IMR-90 (cell line): ENCODE measurements around the gene CAPN3. TPM values are rescaled to one million over a fixed set of nuclear protein-coding genes. Genes with fewer than 3 reads are reported as not detected.
A peak's percentile ranks its signal among the peaks of the same experiment; 100 is the strongest.

Experiments
- ATAC-seq: fragments of 200-7000 bp; cut with Tn5 transposase; 2 replicates; pipeline ENCODE4 v1.9.1; 2020; ENCODE audit warnings: low read depth, mild to moderate bottlenecking, moderate library complexity
- BruUV-seq: library from RNA; stranded (reverse); fragments of 400-500 nt; replicated peaks from 2 replicates; lab custom pipeline; 2021; lab: Mats Ljungman, UMichigan
- CTCF ChIA-PET: fragments of 300-600 bp; formaldehyde crosslinking; extraction: SDS; loops from one replicate; lab custom pipeline; 2021; ENCODE audit warnings: antibody characterized with exemption; lab: Yijun Ruan, JAX
- POLR2A ChIA-PET: fragments of 300-600 bp; sonication (Branson Sonifier 250); formaldehyde crosslinking; loops from one replicate; lab custom pipeline; 2022; ENCODE audit warnings: antibody characterized with exemption; ENCODE audit not compliant: unreplicated experiment; lab: Charles Lee
- DNase-seq: peaks from one replicate; pipeline ENCODE4 v3.0.0; 2013
- H2AFZ ChIP-seq: replicated peaks from 2 replicates; pipeline ENCODE3; 2013; ENCODE audit warnings: low read length, mild to moderate bottlenecking; ENCODE audit not compliant: poor library complexity
- H2AK5ac ChIP-seq: 2 replicates; pipeline ENCODE4 v1.6.1; 2013; ENCODE audit warnings: low read depth, low read length, inconsistent platforms
- H2AK9ac ChIP-seq: replicated peaks from 2 replicates; pipeline ENCODE3; 2013; ENCODE audit warnings: mild to moderate bottlenecking, low read depth, low read length, moderate library complexity; ENCODE audit not compliant: poor library complexity
- H2BK120ac ChIP-seq: 2 replicates; pipeline ENCODE4 v1.6.1; 2013; ENCODE audit warnings: low read depth, low read length, inconsistent platforms
- H2BK15ac ChIP-seq: 3 replicates; pipeline ENCODE4 v1.6.1; 2013; ENCODE audit warnings: low read depth, low read length, inconsistent platforms
- H2BK20ac ChIP-seq: 2 replicates; pipeline ENCODE4 v1.6.1; 2013; ENCODE audit warnings: low read depth, mild to moderate bottlenecking, inconsistent platforms, low read length, moderate library complexity
- H2BK5ac ChIP-seq: 2 replicates; pipeline ENCODE4 v1.6.1; 2013; ENCODE audit warnings: mild to moderate bottlenecking, low read depth, low read length, inconsistent platforms; ENCODE audit not compliant: poor library complexity, severe bottlenecking
- H3K14ac ChIP-seq: replicated peaks from 2 replicates; pipeline ENCODE4 v1.6.1; 2013; ENCODE audit warnings: low read depth, low read length, inconsistent platforms
- H3K18ac ChIP-seq: 2 replicates; pipeline ENCODE4 v1.6.1; 2013; ENCODE audit warnings: low read depth, low read length, control low read depth
- H3K23ac ChIP-seq: 2 replicates; pipeline ENCODE4 v1.6.1; 2013; ENCODE audit warnings: low read depth, low read length, inconsistent platforms
- H3K27ac ChIP-seq: 2 replicates; pipeline ENCODE4 v1.5.1; 2013; ENCODE audit warnings: mild to moderate bottlenecking, control low read depth, low read length; ENCODE audit not compliant: insufficient read depth
- H3K27me3 ChIP-seq: 2 replicates; pipeline ENCODE4 v1.6.1; 2013; ENCODE audit warnings: low read length; ENCODE audit not compliant: control insufficient read depth, insufficient read depth
- H3K36me3 ChIP-seq: 2 replicates; pipeline ENCODE4 v1.6.1; 2013; ENCODE audit warnings: low read length, mixed read lengths; ENCODE audit not compliant: control insufficient read depth, insufficient read depth
- H3K4ac ChIP-seq: 2 replicates; pipeline ENCODE4 v1.6.1; 2013; ENCODE audit warnings: low read depth, low read length, inconsistent platforms
- H3K4me1 ChIP-seq: 2 replicates; pipeline ENCODE4 v1.6.1; 2013; ENCODE audit warnings: low read length, mixed read lengths; ENCODE audit not compliant: control insufficient read depth, insufficient read depth
- H3K4me2 ChIP-seq: 2 replicates; pipeline ENCODE4 v1.6.1; 2013; ENCODE audit warnings: low read depth, mild to moderate bottlenecking, control low read depth, low read length, moderate library complexity
- H3K4me3 ChIP-seq: 2 replicates; pipeline ENCODE4 v1.5.1; 2013; ENCODE audit warnings: low read depth, mild to moderate bottlenecking, control low read depth, low read length, moderate library complexity; ENCODE audit not compliant: insufficient read depth
- H3K56ac ChIP-seq: 2 replicates; pipeline ENCODE4 v1.6.1; 2013; ENCODE audit warnings: low read length, inconsistent platforms; ENCODE audit not compliant: insufficient read depth; ENCODE audit errors: extremely low read depth
- H3K79me1 ChIP-seq, 2 experiments: 2 replicates each; pipeline ENCODE4 v1.6.1; 2013; ENCODE audit warnings: low read length in 2 of 2, inconsistent platforms in 1 of 2, low read depth in 1 of 2
- H3K9ac ChIP-seq: 2 replicates; pipeline ENCODE4 v1.6.1; 2013; ENCODE audit warnings: low read depth, low read length, control low read depth
- H3K9me1 ChIP-seq: 2 replicates; pipeline ENCODE4 v1.6.1; 2013; ENCODE audit warnings: low read length, inconsistent platforms; ENCODE audit not compliant: insufficient read depth
- H3K9me3 ChIP-seq: 2 replicates; pipeline ENCODE4 v1.6.1; 2013; ENCODE audit warnings: low read length; ENCODE audit not compliant: control insufficient read depth, insufficient read depth
- H4K20me1 ChIP-seq: 2 replicates; pipeline ENCODE4 v1.6.1; 2013; ENCODE audit warnings: low read length, inconsistent platforms; ENCODE audit not compliant: insufficient read depth
- H4K5ac ChIP-seq: 2 replicates; pipeline ENCODE4 v1.6.1; 2013; ENCODE audit warnings: mild to moderate bottlenecking, low read depth, low read length, control low read depth
- H4K8ac ChIP-seq, 2 experiments: 2 replicates each; pipeline ENCODE4 v1.6.1; 2013; ENCODE audit warnings: low read depth in 2 of 2, low read length in 2 of 2, control low read depth in 1 of 2, inconsistent platforms in 1 of 2
- H4K91ac ChIP-seq: 2 replicates; pipeline ENCODE4 v1.6.1; 2013; ENCODE audit warnings: low read depth, low read length, inconsistent platforms; ENCODE audit not compliant: insufficient read depth
- CEBPB ChIP-seq: IDR thresholded peaks from 2 replicates; pipeline ENCODE4 v1.6.1; 2012; ENCODE audit warnings: low read depth, low read length, improper control_type of control experiment
- FOS ChIP-seq: fragments of 150-350 bp; IDR thresholded peaks from 2 replicates; pipeline ENCODE4 v1.6.1; 2016; ENCODE audit warnings: low read depth, low read length
- MAFK ChIP-seq: IDR thresholded peaks from 2 replicates; pipeline ENCODE4 v1.6.1; 2012; ENCODE audit warnings: low read depth, low read length, improper control_type of control experiment
- WGBS, 2 experiments: methylation state at CpG; one replicate each; pipeline versions ENCODE4 v1.1.5 to v1.1.7; 2013; ENCODE audit warnings: missing lambda C conversion rate in 2 of 2; ENCODE audit not compliant: insufficient read length in 1 of 2; ENCODE audit errors: extremely low coverage in 2 of 2; 5-methylcytosine and 5-hydroxymethylcytosine counted together
- dilution Hi-C: fragments of 300-500 bp; cut with HindIII; formaldehyde crosslinking; loops from one replicate; pipeline ENCODE4 v1.14.3; 2018; ENCODE audit warnings: low sequenced_read_pairs; ENCODE audit not compliant: unreplicated experiment
- in situ Hi-C: fragments of 300-500 bp; cut with MboI; formaldehyde crosslinking; loops from 3 replicates; pipeline ENCODE4 v1.14.3; 2019; ENCODE audit warnings: low sequenced_read_pairs, inconsistent platforms, mixed read lengths
- intact Hi-C: fragments of 100-400 bp; cut with micrococcal nuclease; formaldehyde crosslinking; loops from 2 replicates; pipeline ENCODE4 v1.10.0; 2022
- polyA plus RNA-seq, 3 experiments: library from polyadenylated mRNA; depleted of rRNA; stranded (reverse); fragments of >200 nt; gene quantifications; 2 replicates each; pipeline ENCODE4 v1.2.3, GENCODE V29; 2012; ENCODE audit warnings: low replicate concordance in 1 of 3
- total RNA-seq: library from RNA; depleted of rRNA; stranded (reverse); fragments of >200 nt; gene quantifications from 2 replicates; pipeline ENCODE4 v1.2.3, GENCODE V29; 2012
- TF ChIP-seq, protein P1 (sequence below): fragments of 150-350 bp; IDR thresholded peaks from 2 replicates; pipeline ENCODE4 v1.6.1; 2017; ENCODE audit warnings: mild to moderate bottlenecking, antibody characterized with exemption, low read length, low read depth
- TF ChIP-seq, protein P2 (sequence below): conservative IDR thresholded peaks from 2 replicates; pipeline ENCODE4 v1.5.1; 2012; ENCODE audit warnings: mild to moderate bottlenecking, low read depth, low read length, improper control_type of control experiment

The CAPN3 gene
- total and polyA plus RNA-seq, 2 of the 4 experiments (the other 2 are of a cell fraction), result 1.1 to 1.4 TPM

DNA sequence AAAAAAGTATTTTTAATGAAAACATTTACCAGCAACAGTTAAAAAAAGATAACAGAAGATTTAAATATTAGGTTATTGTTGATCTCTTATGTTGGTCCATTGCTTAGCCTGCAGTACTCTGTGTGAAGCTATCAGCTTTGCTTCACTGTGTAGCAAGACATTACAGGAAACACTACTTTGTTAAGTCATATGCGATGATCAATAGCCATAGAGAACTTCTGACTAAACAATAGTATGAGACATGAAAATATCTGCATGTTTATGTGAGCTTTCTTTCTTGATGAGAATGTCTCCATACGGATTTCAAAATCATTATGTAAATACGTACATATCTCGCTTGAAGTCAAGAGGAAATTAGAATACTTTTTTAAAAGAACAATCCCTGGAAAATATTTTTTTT lies 27.0 kb upstream of the CAPN3 start:
- ATAC-seq (peak; percentile 57), DNase-seq (peak; percentile 82)
- no peaks in the 10 kb centered on the region for H3K4me1 ChIP-seq
- TF ChIP-seq, protein P1, sequence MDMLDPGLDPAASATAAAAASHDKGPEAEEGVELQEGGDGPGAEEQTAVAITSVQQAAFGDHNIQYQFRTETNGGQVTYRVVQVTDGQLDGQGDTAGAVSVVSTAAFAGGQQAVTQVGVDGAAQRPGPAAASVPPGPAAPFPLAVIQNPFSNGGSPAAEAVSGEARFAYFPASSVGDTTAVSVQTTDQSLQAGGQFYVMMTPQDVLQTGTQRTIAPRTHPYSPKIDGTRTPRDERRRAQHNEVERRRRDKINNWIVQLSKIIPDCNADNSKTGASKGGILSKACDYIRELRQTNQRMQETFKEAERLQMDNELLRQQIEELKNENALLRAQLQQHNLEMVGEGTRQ, result no peak
- TF ChIP-seq, protein P2, sequence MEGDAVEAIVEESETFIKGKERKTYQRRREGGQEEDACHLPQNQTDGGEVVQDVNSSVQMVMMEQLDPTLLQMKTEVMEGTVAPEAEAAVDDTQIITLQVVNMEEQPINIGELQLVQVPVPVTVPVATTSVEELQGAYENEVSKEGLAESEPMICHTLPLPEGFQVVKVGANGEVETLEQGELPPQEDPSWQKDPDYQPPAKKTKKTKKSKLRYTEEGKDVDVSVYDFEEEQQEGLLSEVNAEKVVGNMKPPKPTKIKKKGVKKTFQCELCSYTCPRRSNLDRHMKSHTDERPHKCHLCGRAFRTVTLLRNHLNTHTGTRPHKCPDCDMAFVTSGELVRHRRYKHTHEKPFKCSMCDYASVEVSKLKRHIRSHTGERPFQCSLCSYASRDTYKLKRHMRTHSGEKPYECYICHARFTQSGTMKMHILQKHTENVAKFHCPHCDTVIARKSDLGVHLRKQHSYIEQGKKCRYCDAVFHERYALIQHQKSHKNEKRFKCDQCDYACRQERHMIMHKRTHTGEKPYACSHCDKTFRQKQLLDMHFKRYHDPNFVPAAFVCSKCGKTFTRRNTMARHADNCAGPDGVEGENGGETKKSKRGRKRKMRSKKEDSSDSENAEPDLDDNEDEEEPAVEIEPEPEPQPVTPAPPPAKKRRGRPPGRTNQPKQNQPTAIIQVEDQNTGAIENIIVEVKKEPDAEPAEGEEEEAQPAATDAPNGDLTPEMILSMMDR, result no peak
- TF ChIP-seq FOS, result 0 out of 2 replicates have a peak, but pooled peaks have one; percentile 14
- TF ChIP-seq CEBPB, result peak; percentile 83
- TF ChIP-seq MAFK, result no peak
- peak overlapping the region; percentile 44; the same call in 1 of the 2 replicates for H3K4me2 ChIP-seq
- no CpG with 5 or more reads among the region's 4 CpGs for WGBS, 2 experiments
- H4K5ac ChIP-seq, result no peak overlapping the region
- no peaks in the 10 kb centered on the region for H3K36me3 ChIP-seq
- no peak overlapping the region for H3K9ac ChIP-seq
- H2BK5ac ChIP-seq, result peak overlapping the region; percentile 3
- dilution Hi-C loops (no loop called here), intact Hi-C loops (no loop called here), in situ Hi-C loops (no loop called here)
- BruUV-seq, result no TSS peak
- ChIA-PET POLR2A (no interaction called here), CTCF (no interaction called here)
- H4K8ac ChIP-seq, result no peak overlapping the region
- H3K9me3 ChIP-seq, result peaks cover 7% of the 10 kb centered on the region; the same call in 1 of the 2 replicates
- H2AK5ac ChIP-seq, result no peak overlapping the region
- no peak overlapping the region for H3K14ac ChIP-seq
- 0 out of 2 replicates have a peak, but pooled peaks cover 8% of the 10 kb centered on the region for H3K9me1 ChIP-seq
- H3K27ac ChIP-seq, result no peak overlapping the region
- H3K56ac ChIP-seq, result no peak overlapping the region
- no peaks in the 10 kb centered on the region for H3K27me3 ChIP-seq
- no peak overlapping the region for H3K4me3 ChIP-seq
- H2AFZ ChIP-seq, result no peak overlapping the region
- H2BK120ac ChIP-seq, result no peak overlapping the region
- no peaks in the 10 kb centered on the region for H4K20me1 ChIP-seq
- no peaks in the 10 kb centered on the region for H3K79me1 ChIP-seq
- no peak overlapping the region for H2BK15ac ChIP-seq
- H2BK20ac ChIP-seq, result no peak overlapping the region
- H4K91ac ChIP-seq, result no peak overlapping the region
- H3K4ac ChIP-seq, result no peak overlapping the region
- no peak overlapping the region for H3K18ac ChIP-seq
- no peak overlapping the region for H2AK9ac ChIP-seq
- no peak overlapping the region for H3K23ac ChIP-seq
